Liver (tissue), 9 donors: ENCODE measurements around the gene TSHB. TPM values are rescaled to one million over a fixed set of nuclear protein-coding genes. Genes with fewer than 3 reads are reported as not detected.

Experiments
- DNase-seq: peaks from one replicate; pipeline ENCODE4 v3.0.0-alpha.2; 2017; ENCODE audit warnings: low spot score
- H3K27ac ChIP-seq, 2 donors: one replicate each; pipeline ENCODE4 v1.7.0; 2013; ENCODE audit warnings: inconsistent platforms in 2 of 2, low read length in 2 of 2, control low read depth in 1 of 2, low read depth in 1 of 2, mild to moderate bottlenecking in 1 of 2
- H3K27me3 ChIP-seq, 4 donors: one replicate each; pipeline versions ENCODE4 v1.6.1 to v1.7.0; 2013; ENCODE audit warnings: low read length in 3 of 4, inconsistent platforms in 1 of 4, mild to moderate bottlenecking in 1 of 4, moderate library complexity in 1 of 4; ENCODE audit not compliant: control insufficient read depth in 4 of 4, insufficient read depth in 4 of 4
- H3K36me3 ChIP-seq, 4 donors: one replicate each; pipeline versions ENCODE4 v1.6.1 to v1.7.0; 2013; ENCODE audit warnings: low read length in 3 of 4, mild to moderate bottlenecking in 3 of 4, low read depth in 1 of 4, moderate library complexity in 1 of 4; ENCODE audit not compliant: control insufficient read depth in 4 of 4, insufficient read depth in 3 of 4
- H3K4me1 ChIP-seq, 4 donors: one replicate each; pipeline versions ENCODE4 v1.6.1 to v1.7.0; 2013; ENCODE audit warnings: low read length in 3 of 4, mild to moderate bottlenecking in 3 of 4, moderate library complexity in 1 of 4; ENCODE audit not compliant: control insufficient read depth in 4 of 4, insufficient read depth in 4 of 4
- H3K4me3 ChIP-seq, 3 donors: one replicate each; pipeline versions ENCODE4 v1.6.1 to v1.7.0; 2013; ENCODE audit warnings: low read length in 3 of 3, control low read depth in 1 of 3, low read depth in 1 of 3, mild to moderate bottlenecking in 1 of 3
- H3K9ac ChIP-seq, 2 donors: one replicate each; pipeline ENCODE4 v1.7.0; 2013; ENCODE audit warnings: low read length in 2 of 2, mild to moderate bottlenecking in 2 of 2, moderate library complexity in 2 of 2, control low read depth in 1 of 2, low read depth in 1 of 2
- H3K9me3 ChIP-seq, 4 donors: one replicate each; pipeline versions ENCODE4 v1.6.1 to v1.7.0; 2013; ENCODE audit warnings: low read length in 3 of 4; ENCODE audit not compliant: control insufficient read depth in 4 of 4
- EGR1 ChIP-seq, 2 donors: IDR thresholded peaks; 2 replicates each; pipeline ENCODE4 v1.6.1; 2016 to 2018; ENCODE audit warnings: antibody characterized with exemption in 2 of 2, low read depth in 2 of 2
- FOXA1 ChIP-seq: IDR thresholded peaks from 2 replicates; pipeline ENCODE4 v1.6.1; 2016; ENCODE audit warnings: antibody characterized with exemption
- FOXA2 ChIP-seq: IDR thresholded peaks from 2 replicates; pipeline ENCODE4 v1.6.1; 2016; ENCODE audit warnings: antibody characterized with exemption
- HNF4A ChIP-seq, 2 donors: conservative IDR thresholded peaks; 2 replicates each; pipeline ENCODE4 v1.6.1; 2016; ENCODE audit warnings: antibody characterized with exemption in 2 of 2, mild to moderate bottlenecking in 2 of 2
- JUND ChIP-seq, 2 donors: IDR thresholded peaks; 2 replicates each; pipeline ENCODE4 v1.6.1; 2016; ENCODE audit warnings: antibody characterized with exemption in 2 of 2
- NR2F2 ChIP-seq: IDR thresholded peaks from 2 replicates; pipeline ENCODE4 v1.6.1; 2016; ENCODE audit warnings: antibody characterized with exemption
- RAD21 ChIP-seq, 2 donors: IDR thresholded peaks; 2 replicates each; pipeline ENCODE4 v1.6.1; 2016; ENCODE audit warnings: antibody characterized with exemption in 2 of 2, mild to moderate bottlenecking in 2 of 2
- RXRA ChIP-seq, 2 donors: IDR thresholded peaks; 2 replicates each; pipeline ENCODE4 v1.6.1; 2017 to 2018; ENCODE audit warnings: antibody characterized with exemption in 2 of 2, mild to moderate bottlenecking in 1 of 2
- TAF1 ChIP-seq: conservative IDR thresholded peaks from 2 replicates; pipeline ENCODE4 v1.6.1; 2016; ENCODE audit warnings: antibody characterized with exemption, mild to moderate bottlenecking
- WGBS: extraction: QIAGEN DNeasy Blood & Tissue Kit; methylation state at CpG from one replicate; pipeline ENCODE4 v1.1.7; 2013; 5-methylcytosine and 5-hydroxymethylcytosine counted together
- polyA plus RNA-seq, 2 donors: library from polyadenylated mRNA; stranded (reverse) in 1 of 2; unstranded in 1 of 2; fragments of 200-250 nt in 1 of 2; fragments of >200 nt in 1 of 2; fragmentation: Nextera tagmentation in 1 of 2; extraction: Ambion mirVana in 1 of 2; gene quantifications; one replicate each; pipeline versions ENCODE4 v1.2.1 to v1.2.3, GENCODE V29; 2013 to 2015
- total RNA-seq, 2 donors: library from RNA; depleted of rRNA; stranded (reverse); fragments of >200 nt; gene quantifications; one replicate each; pipeline ENCODE4 v1.2.3, GENCODE V29; 2014
- TF ChIP-seq, protein P1 (sequence below): IDR thresholded peaks from 2 replicates; pipeline ENCODE4 v1.6.1; 2016; ENCODE audit warnings: antibody characterized with exemption, mild to moderate bottlenecking
- TF ChIP-seq, protein P2 (sequence below): IDR thresholded peaks from 2 replicates; pipeline ENCODE4 v1.6.1; 2016; ENCODE audit warnings: antibody characterized with exemption
- TF ChIP-seq, protein P3 (sequence below): IDR thresholded peaks from 2 replicates; pipeline ENCODE4 v1.6.1; 2016; ENCODE audit warnings: antibody characterized with exemption
- donor health status: healthy.
- donor health status: healthy.
- donor health status: healthy.
- donor health status: healthy.
- donor health status: healthy.

TSHB gene
- total and polyA plus RNA-seq, 4 donors, result not detected

DNA sequence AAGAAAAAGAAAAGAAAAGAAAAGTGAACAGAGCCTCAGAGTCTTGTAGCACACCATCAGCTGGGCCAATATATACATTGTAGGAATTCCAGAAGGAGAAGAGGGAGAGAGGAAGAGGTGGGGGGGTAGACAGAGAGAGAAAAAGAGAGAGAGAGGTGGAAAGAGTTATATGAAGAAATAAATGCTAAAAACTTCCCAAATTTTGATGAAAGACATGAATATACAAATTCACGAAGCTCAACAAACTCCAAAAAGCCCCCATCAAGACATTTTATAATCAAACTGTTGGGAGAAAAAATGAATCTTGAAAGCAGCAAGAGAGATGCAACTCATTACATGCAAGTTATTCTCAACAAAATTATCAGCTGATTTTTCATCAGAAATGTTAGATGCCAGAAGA is 41.5 kb upstream of the TSHB start (continued):
- TF ChIP-seq, protein P1, sequence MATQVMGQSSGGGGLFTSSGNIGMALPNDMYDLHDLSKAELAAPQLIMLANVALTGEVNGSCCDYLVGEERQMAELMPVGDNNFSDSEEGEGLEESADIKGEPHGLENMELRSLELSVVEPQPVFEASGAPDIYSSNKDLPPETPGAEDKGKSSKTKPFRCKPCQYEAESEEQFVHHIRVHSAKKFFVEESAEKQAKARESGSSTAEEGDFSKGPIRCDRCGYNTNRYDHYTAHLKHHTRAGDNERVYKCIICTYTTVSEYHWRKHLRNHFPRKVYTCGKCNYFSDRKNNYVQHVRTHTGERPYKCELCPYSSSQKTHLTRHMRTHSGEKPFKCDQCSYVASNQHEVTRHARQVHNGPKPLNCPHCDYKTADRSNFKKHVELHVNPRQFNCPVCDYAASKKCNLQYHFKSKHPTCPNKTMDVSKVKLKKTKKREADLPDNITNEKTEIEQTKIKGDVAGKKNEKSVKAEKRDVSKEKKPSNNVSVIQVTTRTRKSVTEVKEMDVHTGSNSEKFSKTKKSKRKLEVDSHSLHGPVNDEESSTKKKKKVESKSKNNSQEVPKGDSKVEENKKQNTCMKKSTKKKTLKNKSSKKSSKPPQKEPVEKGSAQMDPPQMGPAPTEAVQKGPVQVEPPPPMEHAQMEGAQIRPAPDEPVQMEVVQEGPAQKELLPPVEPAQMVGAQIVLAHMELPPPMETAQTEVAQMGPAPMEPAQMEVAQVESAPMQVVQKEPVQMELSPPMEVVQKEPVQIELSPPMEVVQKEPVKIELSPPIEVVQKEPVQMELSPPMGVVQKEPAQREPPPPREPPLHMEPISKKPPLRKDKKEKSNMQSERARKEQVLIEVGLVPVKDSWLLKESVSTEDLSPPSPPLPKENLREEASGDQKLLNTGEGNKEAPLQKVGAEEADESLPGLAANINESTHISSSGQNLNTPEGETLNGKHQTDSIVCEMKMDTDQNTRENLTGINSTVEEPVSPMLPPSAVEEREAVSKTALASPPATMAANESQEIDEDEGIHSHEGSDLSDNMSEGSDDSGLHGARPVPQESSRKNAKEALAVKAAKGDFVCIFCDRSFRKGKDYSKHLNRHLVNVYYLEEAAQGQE, result no peak
- TF ChIP-seq RAD21 (IDR thresholded peaks at IDR 0.05) (no peak), FOXA1 (no peak), EGR1 (IDR thresholded peaks at IDR 0.05; ENCODE audit: low read depth in 2 of 2) (no peak)

DNA sequence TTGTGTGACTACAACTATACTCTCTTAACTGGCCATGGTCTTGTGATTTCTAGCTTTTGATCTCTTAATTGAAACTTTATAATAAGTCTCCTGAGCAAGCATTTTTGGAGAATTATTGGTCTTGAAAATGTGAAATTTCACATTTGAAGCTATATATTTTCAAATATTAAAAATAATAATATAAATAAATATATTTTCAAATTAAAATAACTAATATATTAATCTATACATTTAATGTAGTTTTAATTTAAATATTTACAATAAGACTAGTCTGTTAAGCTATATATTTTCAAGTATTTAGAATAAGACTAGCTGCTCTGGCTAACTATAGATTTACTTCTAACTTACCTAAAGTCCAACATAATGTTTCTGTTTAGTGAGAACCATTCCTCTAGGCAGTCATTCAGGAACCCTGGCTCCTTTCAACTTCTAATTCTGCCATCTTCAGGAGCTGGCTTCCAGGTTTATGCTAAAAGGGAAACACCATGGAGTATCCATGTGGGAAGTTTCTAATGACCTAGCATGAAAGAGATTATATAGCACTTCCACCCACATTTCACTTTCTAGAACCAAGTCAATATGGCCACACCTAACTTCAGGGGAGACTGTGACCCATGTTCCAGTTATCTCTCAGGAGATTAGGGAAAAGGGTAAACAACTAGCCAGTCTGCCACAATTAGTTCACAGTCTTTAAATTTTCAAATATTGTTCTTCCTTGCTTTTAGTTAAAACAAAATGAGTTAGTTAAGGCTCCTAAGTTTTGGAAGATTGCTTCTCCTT is 31.9 kb upstream of the TSHB start:
- no peaks in the 10 kb centered on the region for H3K9me3 ChIP-seq
- H3K27ac ChIP-seq, result no peak overlapping the region
- no peaks in the 10 kb centered on the region for H3K27me3 ChIP-seq
- TF ChIP-seq NR2F2 (no peak), JUND (IDR thresholded peaks at IDR 0.05) (no peak), FOXA2 (no peak), TAF1 (no peak), HNF4A (conservative IDR thresholded peaks at IDR 0.05) (no peak), RXRA (IDR thresholded peaks at IDR 0.05) (no peak), RAD21 (IDR thresholded peaks at IDR 0.05) (no peak)
- H3K4me3 ChIP-seq, result no peak overlapping the region
- DNase-seq, result no peak
- H3K9ac ChIP-seq, result no peak overlapping the region
- no peaks in the 10 kb centered on the region for H3K36me3 ChIP-seq
- no peaks in the 10 kb centered on the region for H3K4me1 ChIP-seq

DNA sequence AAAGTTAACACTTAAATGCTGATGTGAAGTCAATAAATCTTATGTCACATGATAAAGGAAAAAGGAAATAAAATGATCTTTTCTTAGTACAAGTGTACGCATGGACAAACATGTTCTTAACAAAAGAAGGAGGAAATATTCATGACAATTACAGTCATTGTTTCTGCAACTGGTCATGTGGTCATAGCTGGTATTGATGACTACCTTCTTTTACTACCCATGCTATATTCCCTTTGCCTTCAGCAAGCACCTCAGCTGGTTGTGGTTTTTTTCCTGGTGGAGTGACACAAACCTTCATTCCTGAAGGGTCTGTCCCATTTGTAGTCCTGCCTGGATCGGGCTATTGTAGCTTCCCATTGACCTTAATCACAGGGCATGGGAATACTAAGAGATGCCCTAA is 23.4 kb upstream of the TSHB start:
- Histone ChIP-seq H3K27ac (no peak overlapping the region), H3K9ac (no peak overlapping the region), H3K9me3 (no peaks in the 10 kb centered on the region), H3K4me1 (no peaks in the 10 kb centered on the region), H3K36me3 (no peaks in the 10 kb centered on the region), H3K27me3 (no peaks in the 10 kb centered on the region), H3K4me3 (no peak overlapping the region)
- TF ChIP-seq, protein P2, sequence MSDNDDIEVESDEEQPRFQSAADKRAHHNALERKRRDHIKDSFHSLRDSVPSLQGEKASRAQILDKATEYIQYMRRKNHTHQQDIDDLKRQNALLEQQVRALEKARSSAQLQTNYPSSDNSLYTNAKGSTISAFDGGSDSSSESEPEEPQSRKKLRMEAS, result no peak
- TF ChIP-seq, protein P3, sequence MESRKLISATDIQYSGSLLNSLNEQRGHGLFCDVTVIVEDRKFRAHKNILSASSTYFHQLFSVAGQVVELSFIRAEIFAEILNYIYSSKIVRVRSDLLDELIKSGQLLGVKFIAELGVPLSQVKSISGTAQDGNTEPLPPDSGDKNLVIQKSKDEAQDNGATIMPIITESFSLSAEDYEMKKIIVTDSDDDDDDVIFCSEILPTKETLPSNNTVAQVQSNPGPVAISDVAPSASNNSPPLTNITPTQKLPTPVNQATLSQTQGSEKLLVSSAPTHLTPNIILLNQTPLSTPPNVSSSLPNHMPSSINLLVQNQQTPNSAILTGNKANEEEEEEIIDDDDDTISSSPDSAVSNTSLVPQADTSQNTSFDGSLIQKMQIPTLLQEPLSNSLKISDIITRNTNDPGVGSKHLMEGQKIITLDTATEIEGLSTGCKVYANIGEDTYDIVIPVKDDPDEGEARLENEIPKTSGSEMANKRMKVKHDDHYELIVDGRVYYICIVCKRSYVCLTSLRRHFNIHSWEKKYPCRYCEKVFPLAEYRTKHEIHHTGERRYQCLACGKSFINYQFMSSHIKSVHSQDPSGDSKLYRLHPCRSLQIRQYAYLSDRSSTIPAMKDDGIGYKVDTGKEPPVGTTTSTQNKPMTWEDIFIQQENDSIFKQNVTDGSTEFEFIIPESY, result no peak
- no peak for TF ChIP-seq FOXA1
- TF ChIP-seq JUND (IDR thresholded peaks at IDR 0.05), result no peak
- TF ChIP-seq, protein P1, result no peak
- no peak for TF ChIP-seq HNF4A (conservative IDR thresholded peaks at IDR 0.05)
- DNase-seq, result no peak
- 81% methylated on average over 2 of the region's 2 CpGs for WGBS
